ENCODE results near the gene EBI3. TPM values are rescaled to one million over a fixed set of nuclear protein-coding genes. Genes with fewer than 3 reads are reported as not detected.
"Not testable (repeated sequence)": the region's sequence is repeated elsewhere in the genome, so short reads cannot be mapped to it uniquely, and the experiment has no call there.

EBI3 gene
- total RNA-seq, 2 experiments from 2014 or later, result 7.8 to 11.8 TPM

GRCh38 chr19:4192537-4192936 lies 36.8 kb upstream of the EBI3 start:
- CTCF ChIA-PET, result interaction anchor here (0.8 kb wide), 1 partner anchor 53 kb away, joined by 3 read pairs; no protein-coding TSS in a partner anchor
- H3K36me3 Mint-ChIP-seq (ENCODE audit: low read depth); DNase-seq; H3K27ac Mint-ChIP-seq; H3K4me3 Mint-ChIP-seq; H3K9me3 Mint-ChIP-seq; intact Hi-C loops (cut with micrococcal nuclease); H3K4me1 Mint-ChIP-seq (ENCODE audit: low read depth): not testable (repeated sequence)
- H3K27me3 Mint-ChIP-seq (ENCODE audit: low read depth), result peaks cover 41% of the 10 kb centered on the region

DNA sequence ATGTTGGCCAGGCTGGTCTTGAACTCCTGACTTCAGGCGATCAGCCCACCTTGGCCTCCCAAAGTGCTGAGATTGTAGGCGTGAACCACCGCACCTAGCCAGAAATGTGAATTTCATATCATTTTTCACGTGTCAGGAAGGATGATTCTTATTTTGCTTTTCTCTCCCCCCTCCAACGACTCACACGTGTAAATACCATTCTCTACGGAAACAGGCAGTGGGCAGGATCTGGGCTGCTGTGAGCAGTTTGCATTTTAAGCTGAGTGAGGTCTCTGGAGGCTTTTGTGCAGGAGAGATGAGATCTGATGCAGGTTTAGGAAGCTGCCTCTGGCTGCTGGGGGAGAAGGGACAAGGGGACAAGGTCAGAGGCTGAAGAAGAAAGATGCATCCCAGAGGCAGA lies 35.0 kb upstream of the EBI3 start:
- no peak overlapping the region for H3K4me3 Mint-ChIP-seq
- CTCF ChIA-PET, result no interaction called here
- no peak for DNase-seq
- no peak overlapping the region for H3K27ac Mint-ChIP-seq
- peaks cover 5% of the 10 kb centered on the region for H3K9me3 Mint-ChIP-seq
- peaks cover 9% of the 10 kb centered on the region for H3K4me1 Mint-ChIP-seq (ENCODE audit: low read depth)
- intact Hi-C loops (cut with micrococcal nuclease), result no loop called here
- H3K27me3 Mint-ChIP-seq (ENCODE audit: low read depth), result peaks cover 52% of the 10 kb centered on the region
- no peaks in the 10 kb centered on the region for H3K36me3 Mint-ChIP-seq (ENCODE audit: low read depth)

DNA sequence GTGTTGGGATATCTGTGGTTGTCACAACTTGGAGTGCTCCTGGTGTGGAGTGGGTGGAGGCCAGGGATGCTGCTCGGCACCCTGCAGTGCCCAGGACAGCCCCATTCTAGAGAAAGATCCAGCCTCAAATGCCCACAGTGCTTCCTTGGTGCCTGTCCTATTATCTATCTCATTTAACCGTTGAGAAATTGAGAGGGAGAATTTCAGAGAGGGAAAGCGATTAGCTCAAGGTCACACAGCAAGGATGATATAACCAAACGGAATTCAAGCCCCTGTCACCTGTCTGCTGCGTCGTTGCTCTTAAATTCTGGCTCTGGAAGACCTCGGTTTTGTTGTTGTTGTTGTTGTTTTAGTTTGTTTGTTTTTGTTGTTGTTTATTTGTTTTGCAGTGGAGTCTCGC lies 33.3 kb upstream of the EBI3 start:
- peaks cover 9% of the 10 kb centered on the region for H3K4me1 Mint-ChIP-seq (ENCODE audit: low read depth)
- CTCF ChIA-PET, result no interaction called here
- H3K9me3 Mint-ChIP-seq, result peaks cover 5% of the 10 kb centered on the region
- no peak overlapping the region for H3K27ac Mint-ChIP-seq
- H3K27me3 Mint-ChIP-seq (ENCODE audit: low read depth), result peaks cover 52% of the 10 kb centered on the region
- H3K4me3 Mint-ChIP-seq, result no peak overlapping the region
- no peak for DNase-seq
- intact Hi-C loops (cut with micrococcal nuclease), result no loop called here
- H3K36me3 Mint-ChIP-seq (ENCODE audit: low read depth), result no peaks in the 10 kb centered on the region

- no peak overlapping the region for H3K4me3 Mint-ChIP-seq
- H3K9me3 Mint-ChIP-seq, result peaks cover 5% of the 10 kb centered on the region
- peaks cover 9% of the 10 kb centered on the region for H3K4me1 Mint-ChIP-seq (ENCODE audit: low read depth)
- peaks cover 52% of the 10 kb centered on the region for H3K27me3 Mint-ChIP-seq (ENCODE audit: low read depth)
- intact Hi-C loops (cut with micrococcal nuclease), result no loop called here
- CTCF ChIA-PET, result no interaction called here
- DNase-seq, result no peak
- H3K36me3 Mint-ChIP-seq (ENCODE audit: low read depth), result no peaks in the 10 kb centered on the region
- no peak overlapping the region for H3K27ac Mint-ChIP-seq
Observed at GRCh38 chr19:4196587-4197148, 32.7 kb upstream of the EBI3 start.

- H3K27ac Mint-ChIP-seq, result peak overlapping the region; percentile 7
- peaks cover 5% of the 10 kb centered on the region for H3K9me3 Mint-ChIP-seq
- no peak for DNase-seq
- H3K36me3 Mint-ChIP-seq (ENCODE audit: low read depth), result no peaks in the 10 kb centered on the region
- peaks cover 52% of the 10 kb centered on the region for H3K27me3 Mint-ChIP-seq (ENCODE audit: low read depth)
- H3K4me3 Mint-ChIP-seq, result no peak overlapping the region
- H3K4me1 Mint-ChIP-seq (ENCODE audit: low read depth), result peaks cover 9% of the 10 kb centered on the region
- CTCF ChIA-PET, result no interaction called here
- intact Hi-C loops (cut with micrococcal nuclease), result no loop called here
Observed at GRCh38 chr19:4197228-4197624, 32.1 kb upstream of the EBI3 start.

DNA sequence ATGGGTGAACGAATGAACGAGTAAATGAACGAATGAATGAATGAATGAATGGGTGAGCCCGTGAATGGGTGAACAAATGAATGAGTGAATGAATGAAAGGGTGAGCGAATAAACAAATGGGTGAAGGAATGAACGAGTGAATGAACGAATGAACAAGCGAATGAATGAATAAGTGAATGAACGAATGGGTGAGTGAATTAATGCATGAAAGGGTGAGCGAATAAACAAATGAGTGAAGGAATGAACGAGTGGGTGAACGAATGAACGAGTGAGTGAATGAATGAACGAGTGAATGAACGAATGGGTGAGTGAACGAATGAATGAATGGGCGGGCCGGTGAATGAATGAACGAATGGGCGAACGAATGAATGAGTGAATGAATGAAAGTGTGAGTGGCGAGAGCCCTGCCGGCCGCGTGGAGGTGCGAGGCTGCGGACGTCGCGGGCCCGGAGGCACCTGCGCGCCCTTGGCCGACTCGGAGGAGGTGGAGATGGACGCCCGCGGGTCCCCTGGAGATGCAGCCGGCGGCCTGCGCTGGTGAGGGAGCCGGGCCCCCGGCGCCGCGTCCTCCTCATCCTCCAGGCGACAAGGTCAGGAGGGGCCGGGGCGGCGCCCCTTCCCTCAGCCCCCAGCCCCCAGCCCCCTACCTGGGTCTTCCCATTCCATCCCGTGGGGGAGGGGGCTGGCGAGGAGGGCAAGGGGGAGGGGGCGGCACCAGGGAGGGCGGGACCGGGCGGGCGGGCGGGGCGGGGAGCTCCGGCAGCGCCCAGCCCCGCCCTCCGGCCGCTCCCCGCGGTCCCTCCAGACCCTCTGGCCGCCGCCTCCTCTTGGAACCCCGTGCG lies 31.5 kb upstream of the EBI3 start:
- Mint-ChIP-seq H3K27ac (peak overlapping the region; percentile 7), H3K9me3 (peaks cover 5% of the 10 kb centered on the region), H3K4me1 (ENCODE audit: low read depth) (peaks cover 9% of the 10 kb centered on the region), H3K27me3 (ENCODE audit: low read depth) (peaks cover 52% of the 10 kb centered on the region), H3K36me3 (ENCODE audit: low read depth) (no peaks in the 10 kb centered on the region), H3K4me3 (no peak overlapping the region)
- intact Hi-C loops (cut with micrococcal nuclease), result no loop called here
- DNase-seq, result peak; percentile 32
- CTCF ChIA-PET, result no interaction called here

GRCh38 chr19:4198467-4199126 lies 30.7 kb upstream of the EBI3 start:
- CTCF ChIA-PET, result no interaction called here

GRCh38 chr19:4199699-4200293 lies 29.5 kb upstream of the EBI3 start:
- DNase-seq, result no peak
- Mint-ChIP-seq H3K27ac (no peak overlapping the region), H3K9me3 (peaks cover 5% of the 10 kb centered on the region), H3K4me1 (ENCODE audit: low read depth) (peaks cover 11% of the 10 kb centered on the region), H3K27me3 (ENCODE audit: low read depth) (peaks cover 37% of the 10 kb centered on the region), H3K4me3 (no peak overlapping the region), H3K36me3 (ENCODE audit: low read depth) (no peaks in the 10 kb centered on the region)
- CTCF ChIA-PET, result interaction anchor here (0.8 to 1.6 kb wide), 3 partner anchors 14 to 60 kb away, joined by 4 to 9 read pairs (median 4); no protein-coding TSS in a partner anchor
- intact Hi-C loops (cut with micrococcal nuclease), result no loop called here

More at GRCh38 chr19:4198467-4199126, 30.7 kb upstream of the EBI3 start:
- no peak overlapping the region for H3K4me3 Mint-ChIP-seq
- intact Hi-C loops (cut with micrococcal nuclease), result no loop called here
- H3K27ac Mint-ChIP-seq, result no peak overlapping the region
- DNase-seq, result no peak
- peaks cover 5% of the 10 kb centered on the region for H3K9me3 Mint-ChIP-seq
- H3K36me3 Mint-ChIP-seq (ENCODE audit: low read depth), result no peaks in the 10 kb centered on the region
- H3K4me1 Mint-ChIP-seq (ENCODE audit: low read depth), result peaks cover 9% of the 10 kb centered on the region
- peaks cover 48% of the 10 kb centered on the region for H3K27me3 Mint-ChIP-seq (ENCODE audit: low read depth)

GRCh38 chr19:4200940-4201542 lies 28.3 kb upstream of the EBI3 start:
- CTCF ChIA-PET, result interaction anchor here (0.9 to 1.7 kb wide), 5 partner anchors 13 to 216 kb away, joined by 3 to 9 read pairs (median 4); partner anchors contain the start of gene EEF2
- Mint-ChIP-seq H3K9me3 (peaks cover 5% of the 10 kb centered on the region), H3K27ac (no peak overlapping the region), H3K36me3 (ENCODE audit: low read depth) (no peaks in the 10 kb centered on the region), H3K4me1 (ENCODE audit: low read depth) (peaks cover 11% of the 10 kb centered on the region), H3K27me3 (ENCODE audit: low read depth) (peaks cover 25% of the 10 kb centered on the region), H3K4me3 (no peak overlapping the region)
- intact Hi-C loops (cut with micrococcal nuclease), result no loop called here
- DNase-seq, result no peak

DNA sequence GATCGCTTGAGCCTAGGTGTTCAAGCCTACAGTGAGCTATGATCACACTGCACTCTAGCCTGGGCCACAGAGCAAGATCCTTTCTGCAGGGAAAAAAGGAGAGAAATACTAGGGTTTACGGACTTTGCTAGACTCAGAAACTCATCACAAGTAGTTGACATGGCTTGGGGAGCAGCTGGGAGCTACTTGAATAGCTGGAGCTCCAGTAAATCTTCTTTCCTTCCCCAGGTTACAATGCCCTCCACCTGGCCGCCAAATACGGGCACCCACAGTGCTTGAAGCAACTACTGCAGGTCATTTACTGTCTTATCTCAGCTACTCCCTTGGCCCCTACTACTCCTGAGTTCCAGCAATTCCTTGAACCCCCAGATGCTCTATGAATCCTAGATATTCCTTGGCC lies 27.5 kb upstream of the EBI3 start:
- Mint-ChIP-seq H3K27ac (no peak overlapping the region), H3K36me3 (ENCODE audit: low read depth) (no peaks in the 10 kb centered on the region), H3K4me3 (no peak overlapping the region), H3K27me3 (ENCODE audit: low read depth) (peaks cover 18% of the 10 kb centered on the region), H3K9me3 (peaks cover 5% of the 10 kb centered on the region), H3K4me1 (ENCODE audit: low read depth) (peaks cover 11% of the 10 kb centered on the region)
- DNase-seq, result no peak
- CTCF ChIA-PET, result interaction anchor here (0.9 to 1.7 kb wide), 5 partner anchors 14 to 211 kb away, joined by 3 to 7 read pairs (median 4); no protein-coding TSS in a partner anchor
- intact Hi-C loops (cut with micrococcal nuclease), result no loop called here

- no peaks in the 10 kb centered on the region for H3K9me3 Mint-ChIP-seq
- intact Hi-C loops (cut with micrococcal nuclease), result no loop called here
- no peaks in the 10 kb centered on the region for H3K36me3 Mint-ChIP-seq (ENCODE audit: low read depth)
- DNase-seq, result no peak
- peaks cover 2% of the 10 kb centered on the region for H3K4me1 Mint-ChIP-seq (ENCODE audit: low read depth)
- CTCF ChIA-PET, result no interaction called here
- no peak overlapping the region for H3K27ac Mint-ChIP-seq
- no peaks in the 10 kb centered on the region for H3K27me3 Mint-ChIP-seq (ENCODE audit: low read depth)
- no peak overlapping the region for H3K4me3 Mint-ChIP-seq
Observed at GRCh38 chr19:4206818-4207484, 22.4 kb upstream of the EBI3 start.

Data from activated naive CD4-positive, alpha-beta T cell treated with anti-CD3 and anti-CD28 coated beads for 36 hours (primary cell).